ENCODE measurements around the gene BANF2. TPM values are rescaled to one million over a fixed set of nuclear protein-coding genes. Genes with fewer than 3 reads are reported as not detected.

BANF2 gene
- total and polyA plus RNA-seq, 4 donors: not detected

GRCh38 chr20:17655865-17656479 lies 43.8 kb upstream of the BANF2 start (continued):
- TF ChIP-seq GABPA (IDR thresholded peaks at IDR 0.05 in 1 of 2, conservative IDR thresholded peaks at IDR 0.05 in 1 of 2): no peak
- TF ChIP-seq MAX (IDR thresholded peaks at IDR 0.05): no peak

- DNase-seq (ENCODE audit: low spot score): no peak
Observed at GRCh38 chr20:17657079-17657825, 42.5 kb upstream of the BANF2 start.

More at GRCh38 chr20:17657079-17657825, 42.5 kb upstream of the BANF2 start:
- Histone ChIP-seq H3K9ac (ENCODE audit: low read depth in 1 of 2, low read length in 2 of 2) (no peak overlapping the region), H3K27me3 (ENCODE audit: control insufficient read depth in 4 of 4, insufficient read depth in 4 of 4, low read length in 3 of 4) (no peaks in the 10 kb centered on the region), H3K4me1 (ENCODE audit: control insufficient read depth in 4 of 4, insufficient read depth in 4 of 4, low read length in 3 of 4) (peaks cover 10 to 31% (median 22%) of the 10 kb centered on the region in 4 donors), H3K36me3 (ENCODE audit: control insufficient read depth in 4 of 4, insufficient read depth in 3 of 4, low read depth in 1 of 4, low read length in 3 of 4) (peaks cover 4 to 47% (median 34%) of the 10 kb centered on the region in 4 donors), H3K4me3 (ENCODE audit: low read depth in 1 of 3, low read length in 3 of 3) (no peak overlapping the region), H3K27ac (ENCODE audit: low read depth in 1 of 2, low read length in 2 of 2) (peak overlapping the region in 1 of 2 donors; percentile 10), H3K9me3 (ENCODE audit: control insufficient read depth in 4 of 4, low read length in 3 of 4) (peaks cover 0 to 2% (median 0%) of the 10 kb centered on the region in 4 donors)
- TF ChIP-seq CTCF (IDR thresholded peaks at IDR 0.05; ENCODE audit: low read depth, low read length, missing input control): no peak
- TF ChIP-seq JUND (IDR thresholded peaks at IDR 0.05): no peak
- TF ChIP-seq REST (IDR thresholded peaks at IDR 0.05): no peak
- no peak for TF ChIP-seq MAX (IDR thresholded peaks at IDR 0.05)
- TF ChIP-seq TAF1 (conservative IDR thresholded peaks at IDR 0.05): no peak
- TF ChIP-seq EGR1 (IDR thresholded peaks at IDR 0.05; ENCODE audit: low read depth in 2 of 2): no peak
- TF ChIP-seq ATF3 (IDR thresholded peaks at IDR 0.05): no peak
- TF ChIP-seq FOXA1 (IDR thresholded peaks at IDR 0.05): no peak
- no peak for TF ChIP-seq YY1 (IDR thresholded peaks at IDR 0.05)
- no peak for TF ChIP-seq ZBTB33 (IDR thresholded peaks at IDR 0.05)
- no peak for TF ChIP-seq GABPA (IDR thresholded peaks at IDR 0.05 in 1 of 2, conservative IDR thresholded peaks at IDR 0.05 in 1 of 2)
- TF ChIP-seq NR2F2 (IDR thresholded peaks at IDR 0.05): no peak
- no peak for TF ChIP-seq RXRA (IDR thresholded peaks at IDR 0.05)
- TF ChIP-seq FOXA2 (IDR thresholded peaks at IDR 0.05): no peak
- no peak for TF ChIP-seq SP1 (IDR thresholded peaks at IDR 0.05)
- no peak for TF ChIP-seq HNF4A (conservative IDR thresholded peaks at IDR 0.05)
- no peak for TF ChIP-seq HNF4G (IDR thresholded peaks at IDR 0.05)
- TF ChIP-seq RAD21 (IDR thresholded peaks at IDR 0.05): no peak
- 78% methylated on average over 9 of the region's 9 CpGs for WGBS

Measured in liver (tissue), 9 donors.